K562 (cell line): ENCODE measurements around the gene SIGLEC6. TPM values are rescaled to one million over a fixed set of nuclear protein-coding genes. Genes with fewer than 3 reads are reported as not detected.
A peak's percentile ranks its signal among the peaks of the same experiment; 100 is the strongest.

Source experiments
- ARID3A ChIP-seq: IDR thresholded peaks from 2 replicates; pipeline ENCODE4 v1.6.1; 2012; ENCODE audit warnings: low read depth, low read length, improper control_type of control experiment, borderline replicate concordance
- ARID4B ChIP-seq: sonication (generic); formaldehyde crosslinking; IDR thresholded peaks from 2 replicates; pipeline ENCODE4 v1.8.0; 2022; ENCODE audit warnings: mild to moderate bottlenecking, missing genetic modification reagents
- CBFA2T2 ChIP-seq: fragments of 450-650 bp; conservative IDR thresholded peaks from 2 replicates; pipeline ENCODE4 v1.6.1; 2017; ENCODE audit warnings: mild to moderate bottlenecking
- DMBX1 ChIP-seq: fragments of 250-450 bp; sonication (Bioruptor Pico); IDR thresholded peaks from 2 replicates; pipeline ENCODE4 v1.8.0; 2022; ENCODE audit warnings: inconsistent platforms, mild to moderate bottlenecking, moderate library complexity, borderline replicate concordance
- EZH2 ChIP-seq: IDR thresholded peaks from 2 replicates; pipeline ENCODE4 v1.6.1; 2012; ENCODE audit warnings: low read depth, mild to moderate bottlenecking, inconsistent platforms, low read length, borderline replicate concordance
- FOXJ3 ChIP-seq: sonication (generic); formaldehyde crosslinking; IDR thresholded peaks from 2 replicates; pipeline ENCODE4 v1.4.0; 2020; ENCODE audit warnings: mild to moderate bottlenecking, missing genetic modification reagents
- GTF2F1 ChIP-seq: IDR thresholded peaks from 2 replicates; pipeline ENCODE4 v1.6.1; 2011; ENCODE audit warnings: low read depth, low read length, improper control_type of control experiment
- HDAC6 ChIP-seq: IDR thresholded peaks from 2 replicates; pipeline ENCODE4 v1.6.1; 2012; ENCODE audit warnings: low read depth, mild to moderate bottlenecking, control low read depth, inconsistent platforms, low read length, moderate library complexity
- HDAC8 ChIP-seq: fragments of 450-650 bp; IDR thresholded peaks from 2 replicates; pipeline ENCODE4 v1.6.1; 2016; ENCODE audit warnings: mild to moderate bottlenecking, missing genetic modification characterization, moderate library complexity, missing compliant biosample characterization
- HNRNPUL1 ChIP-seq: fragments of 200-400 bp; formaldehyde crosslinking; IDR thresholded peaks from 2 replicates; pipeline ENCODE4 v1.6.1; 2017; ENCODE audit warnings: low read length
- JUN ChIP-seq, 2 experiments: sonication (generic) in 1 of 2; formaldehyde crosslinking in 1 of 2; IDR thresholded peaks; 2 replicates each; pipeline versions ENCODE4 v1.6.1 to v1.8.0; 2012 to 2022; ENCODE audit warnings: borderline replicate concordance in 2 of 2, mild to moderate bottlenecking in 2 of 2, improper control_type of control experiment in 1 of 2, low read depth in 1 of 2, low read length in 1 of 2, missing genetic modification reagents in 1 of 2
- LARP7 ChIP-seq: fragments of 450-650 bp; IDR thresholded peaks from 2 replicates; pipeline ENCODE4 v1.6.1; 2016
- MAFG ChIP-seq: fragments of 450-650 bp; conservative IDR thresholded peaks from 2 replicates; pipeline ENCODE4 v1.6.1; 2016; ENCODE audit warnings: missing genetic modification characterization, missing compliant biosample characterization
- PRPF4 ChIP-seq: fragments of 200-400 bp; formaldehyde crosslinking; IDR thresholded peaks from one replicate; pipeline ENCODE4 v1.6.1; 2017; ENCODE audit warnings: low read length, low read depth, mild to moderate bottlenecking; ENCODE audit not compliant: insufficient read depth, poor library complexity, severe bottlenecking
- RFX7 ChIP-seq: fragments of 250-450 bp; sonication (Bioruptor Pico); IDR thresholded peaks from 2 replicates; pipeline ENCODE4 v1.5.1; 2021; ENCODE audit warnings: mild to moderate bottlenecking
- SNRNP70 ChIP-seq: fragments of 200-400 bp; formaldehyde crosslinking; optimal IDR thresholded peaks from 2 replicates; pipeline ENCODE3; 2017; ENCODE audit warnings: low read depth, low read length
- TFE3 ChIP-seq: fragments of 450-650 bp; formaldehyde crosslinking; IDR thresholded peaks from 2 replicates; pipeline ENCODE4 v1.4.0; 2020; ENCODE audit warnings: mild to moderate bottlenecking, mixed read lengths
- THAP7 ChIP-seq: fragments of 250-450 bp; sonication (Bioruptor Pico); IDR thresholded peaks from 2 replicates; pipeline ENCODE4 v1.5.0; 2021
- ZC3H8 ChIP-seq: fragments of 450-650 bp; IDR thresholded peaks from 2 replicates; pipeline ENCODE4 v1.6.1; 2017
- ZNF324 ChIP-seq: fragments of 250-450 bp; sonication (Bioruptor Pico); IDR thresholded peaks from 2 replicates; pipeline ENCODE4 v1.4.0; 2020; ENCODE audit warnings: mild to moderate bottlenecking
- ZZZ3 ChIP-seq: fragments of 450-650 bp; IDR thresholded peaks from 2 replicates; pipeline ENCODE4 v1.6.1; 2016; ENCODE audit warnings: antibody characterized with exemption, mild to moderate bottlenecking, moderate library complexity
- polyA plus RNA-seq, 8 experiments: library from polyadenylated mRNA; depleted of rRNA in 4 of 8; stranded (reverse) in 5 of 8; unstranded in 3 of 8; fragments of >200 nt; fragmentation: Nextera tagmentation in 2 of 8; fragmentation: Illumina TruSeq in 1 of 8; extraction: Ambion mirVana in 2 of 8; extraction: Trizol in 1 of 8; gene quantifications; 2 replicates each; pipeline versions ENCODE4 v1.2.1 to v1.2.3, GENCODE V29; 2011 to 2014; ENCODE audit warnings: inconsistent platforms in 1 of 8, missing spikeins in 1 of 8
- total RNA-seq, 7 experiments: library from RNA; depleted of rRNA in 6 of 7; stranded (reverse); fragments of >200 nt in 6 of 7; fragmentation: Illumina TruSeq in 2 of 7; extraction: Trizol in 2 of 7; gene quantifications; 2 replicates each; pipeline versions ENCODE4 v1.2.1 to v1.2.3, GENCODE V29; 2011 to 2021; ENCODE audit warnings: low replicate concordance in 1 of 7

The SIGLEC6 gene
- total and polyA plus RNA-seq, 9 of the 15 experiments (the other 6 are each of a cell fraction or from before 2014, with no cell fraction given): 0.03 to 17.5 (median 0.71) TPM

- TF ChIP-seq ARID4B (no peak), THAP7 (CRISPR knock-in tag) (no peak), DMBX1 (peak; percentile 75), HNRNPUL1 (no peak), HDAC8 (no peak), ZNF324 (CRISPR knock-in tag) (no peak), PRPF4 (no peak), HDAC6 (no peak), TFE3 (CRISPR knock-in tag) (no peak), MAFG (tag) (no peak), CBFA2T2 (peak; percentile 98), EZH2 (no peak), FOXJ3 (CRISPR knock-in tag) (no peak), ARID3A (no peak), SNRNP70 (no peak), JUN (IDR thresholded peaks at IDR 0.05; ENCODE audit: borderline replicate concordance, low read depth, low read length) (0 out of 2 replicates have a peak, but pooled peaks have one; percentile 36), JUN (CRISPR knock-in tag; IDR thresholded peaks at IDR 0.05; ENCODE audit: borderline replicate concordance) (no peak), ZZZ3 (no peak), ZC3H8 (no peak), GTF2F1 (no peak), LARP7 (no peak), RFX7 (CRISPR knock-in tag) (no peak)
Observed at GRCh38 chr19:51508059-51508733, 23.3 kb downstream of the SIGLEC6 start (continued).
